ENCODE results near the gene NID2.

The NID2 gene

DNA sequence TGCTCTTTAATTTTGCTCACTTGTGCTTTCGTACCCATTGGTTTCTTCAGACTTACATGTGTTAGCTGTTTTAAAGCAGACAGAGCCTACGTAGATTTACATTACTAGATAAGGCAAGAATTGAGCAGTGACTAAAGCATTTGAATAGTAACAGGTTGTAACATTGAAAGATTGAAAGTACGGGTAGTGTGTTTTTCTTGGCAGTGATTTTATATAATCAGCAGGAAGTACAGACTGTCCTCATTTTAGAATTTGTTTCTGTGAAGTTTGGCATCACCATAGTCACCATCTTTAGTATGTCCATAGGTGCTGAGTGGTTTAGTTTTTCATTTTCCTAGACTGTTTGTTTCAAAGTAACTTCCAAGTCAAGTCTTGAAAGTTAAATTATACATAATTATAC lies 65.5 kb downstream of the NID2 start:
- H3K4me3 ChIP-seq (ENCODE audit: low read length in 2 of 2), result no peak overlapping the region
- no peak overlapping the region for H2AFZ ChIP-seq (ENCODE audit: low read length)
- no peak overlapping the region for H3K23ac ChIP-seq (ENCODE audit: low read depth, low read length, poor library complexity)
- WGBS, 2 donors (ENCODE audit: extremely low coverage in 2 of 2, insufficient read length in 2 of 2, insufficient replicate concordance in 1 of 2), result no CpG with 5 or more reads among the region's 3 CpGs
- H2BK12ac ChIP-seq (ENCODE audit: low read length), result no peak overlapping the region
- no peak overlapping the region for H3K27ac ChIP-seq (replicated peaks; ENCODE audit: low read length)
- H4K91ac ChIP-seq (ENCODE audit: low read depth, low read length, poor library complexity), result no peak overlapping the region
- no peak overlapping the region for H3K14ac ChIP-seq (ENCODE audit: low read length)
- no peak overlapping the region for H3K18ac ChIP-seq (ENCODE audit: low read length)
- no peaks in the 10 kb centered on the region for H3K79me1 ChIP-seq (ENCODE audit: low read depth, low read length)
- H3K4me1 ChIP-seq (ENCODE audit: control insufficient read depth in 2 of 2, insufficient read depth in 1 of 2, low read depth in 1 of 2, low read length in 2 of 2), result peaks cover 2% of the 10 kb centered on the region in 2 donors
- H3K27me3 ChIP-seq (ENCODE audit: control insufficient read depth in 3 of 3, insufficient read depth in 3 of 3, low read depth in 1 of 3, low read length in 3 of 3), result no peaks in the 10 kb centered on the region
- H3K9ac ChIP-seq (ENCODE audit: low read depth, low read length, poor library complexity), result no peak overlapping the region
- H2BK15ac ChIP-seq (ENCODE audit: low read length), result no peak overlapping the region
- H3K9me3 ChIP-seq (replicated peaks in 1 of 2; ENCODE audit: control insufficient read depth in 2 of 2, insufficient read depth in 1 of 2, low read depth in 1 of 2, low read length in 2 of 2), result no peaks in the 10 kb centered on the region
- peaks cover 24 to 100% of the 10 kb centered on the region in 2 donors for H3K36me3 ChIP-seq (replicated peaks in 1 of 2; ENCODE audit: control insufficient read depth in 2 of 2, insufficient read depth in 2 of 2, low read length in 2 of 2)
- no peak overlapping the region for H3K4me2 ChIP-seq (ENCODE audit: insufficient read depth, low read length, poor library complexity, severe bottlenecking)
- no peak overlapping the region for H2BK120ac ChIP-seq (ENCODE audit: low read depth, low read length)
- no peak overlapping the region for H2AK5ac ChIP-seq (ENCODE audit: low read depth, low read length)
- no peak for DNase-seq (ENCODE audit: low spot score)
- H3K4ac ChIP-seq (ENCODE audit: low read length), result no peak overlapping the region
- no peak overlapping the region for H4K8ac ChIP-seq (ENCODE audit: low read depth, low read length)
- no peak overlapping the region for H2BK5ac ChIP-seq (ENCODE audit: low read length)

DNA sequence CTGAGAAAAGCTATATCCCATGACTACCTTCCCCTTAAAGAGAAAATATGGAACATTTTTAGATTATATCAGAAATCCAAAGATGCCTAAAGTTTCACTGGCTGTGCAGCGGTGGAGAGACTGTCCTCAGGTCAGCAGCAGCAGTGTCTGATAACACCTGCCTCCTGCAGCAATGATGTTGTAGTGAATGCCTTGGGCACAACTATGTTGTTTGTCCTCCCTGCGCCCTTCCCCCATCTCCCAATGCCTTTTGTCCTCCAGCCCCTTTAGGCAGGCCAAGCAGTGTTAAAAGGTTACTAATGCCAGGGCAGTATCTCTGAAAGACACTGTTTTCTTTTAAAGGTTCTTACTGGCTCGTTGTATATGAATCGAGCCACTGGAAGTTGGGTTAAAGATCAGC lies 66.3 kb downstream of the NID2 start:
- no peak overlapping the region for H2BK120ac ChIP-seq (ENCODE audit: low read depth, low read length)
- H3K9me3 ChIP-seq (replicated peaks in 1 of 2; ENCODE audit: control insufficient read depth in 2 of 2, insufficient read depth in 1 of 2, low read depth in 1 of 2, low read length in 2 of 2), result no peaks in the 10 kb centered on the region
- no peak overlapping the region for H3K18ac ChIP-seq (ENCODE audit: low read length)
- no peak overlapping the region for H2BK5ac ChIP-seq (ENCODE audit: low read length)
- no peak overlapping the region for H3K4me3 ChIP-seq (ENCODE audit: low read length in 2 of 2)
- no peak overlapping the region for H3K4me2 ChIP-seq (ENCODE audit: insufficient read depth, low read length, poor library complexity, severe bottlenecking)
- no peak for DNase-seq (ENCODE audit: low spot score)
- H4K91ac ChIP-seq (ENCODE audit: low read depth, low read length, poor library complexity), result no peak overlapping the region
- H3K14ac ChIP-seq (ENCODE audit: low read length), result no peak overlapping the region
- H2BK12ac ChIP-seq (ENCODE audit: low read length), result no peak overlapping the region
- peaks cover 2% of the 10 kb centered on the region in 2 donors for H3K4me1 ChIP-seq (ENCODE audit: control insufficient read depth in 2 of 2, insufficient read depth in 1 of 2, low read depth in 1 of 2, low read length in 2 of 2)
- H2BK15ac ChIP-seq (ENCODE audit: low read length), result no peak overlapping the region
- no peak overlapping the region for H3K23ac ChIP-seq (ENCODE audit: low read depth, low read length, poor library complexity)
- H2AFZ ChIP-seq (ENCODE audit: low read length), result no peak overlapping the region
- H3K36me3 ChIP-seq (replicated peaks in 1 of 2; ENCODE audit: control insufficient read depth in 2 of 2, insufficient read depth in 2 of 2, low read length in 2 of 2), result peaks cover 22 to 100% of the 10 kb centered on the region in 2 donors
- H4K8ac ChIP-seq (ENCODE audit: low read depth, low read length), result no peak overlapping the region
- H3K27ac ChIP-seq (replicated peaks; ENCODE audit: low read length), result no peak overlapping the region
- WGBS, 2 donors (ENCODE audit: extremely low coverage in 2 of 2, insufficient read length in 2 of 2, insufficient replicate concordance in 1 of 2), result no CpG with 5 or more reads among the region's 4 CpGs
- H3K4ac ChIP-seq (ENCODE audit: low read length), result no peak overlapping the region
- no peaks in the 10 kb centered on the region for H3K79me1 ChIP-seq (ENCODE audit: low read depth, low read length)
- H2AK5ac ChIP-seq (ENCODE audit: low read depth, low read length), result no peak overlapping the region
- no peaks in the 10 kb centered on the region for H3K27me3 ChIP-seq (ENCODE audit: control insufficient read depth in 3 of 3, insufficient read depth in 3 of 3, low read depth in 1 of 3, low read length in 3 of 3)
- H3K9ac ChIP-seq (ENCODE audit: low read depth, low read length, poor library complexity), result no peak overlapping the region

DNA sequence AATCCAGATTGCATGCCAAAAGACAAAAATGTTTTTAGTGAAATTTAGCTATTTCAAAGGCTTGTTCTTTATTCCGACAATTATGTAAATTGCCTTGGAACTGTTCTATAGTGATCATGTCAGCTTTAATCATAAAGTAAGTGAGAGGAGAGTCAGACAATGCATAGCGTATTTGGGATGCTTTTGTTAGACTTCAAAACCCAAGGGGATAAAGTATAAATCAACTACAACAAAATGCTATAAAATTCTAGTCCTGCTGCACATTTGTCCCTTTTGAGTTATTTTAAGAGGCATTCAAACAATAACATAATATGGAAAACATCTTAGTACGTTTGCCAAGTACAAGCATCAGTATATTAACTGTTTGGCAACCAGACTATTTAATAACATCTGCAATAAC lies 68.2 kb downstream of the NID2 start:
- Histone ChIP-seq H4K91ac (ENCODE audit: low read depth, low read length, poor library complexity) (no peak overlapping the region), H2BK15ac (ENCODE audit: low read length) (no peak overlapping the region), H4K8ac (ENCODE audit: low read depth, low read length) (no peak overlapping the region), H2BK5ac (ENCODE audit: low read length) (no peak overlapping the region), H2BK12ac (ENCODE audit: low read length) (no peak overlapping the region), H3K9ac (ENCODE audit: low read depth, low read length, poor library complexity) (no peak overlapping the region), H3K4me3 (ENCODE audit: low read length in 2 of 2) (no peak overlapping the region), H3K4me2 (ENCODE audit: insufficient read depth, low read length, poor library complexity, severe bottlenecking) (no peak overlapping the region), H3K27me3 (ENCODE audit: control insufficient read depth in 3 of 3, insufficient read depth in 3 of 3, low read depth in 1 of 3, low read length in 3 of 3) (no peaks in the 10 kb centered on the region), H3K9me3 (replicated peaks in 1 of 2; ENCODE audit: control insufficient read depth in 2 of 2, insufficient read depth in 1 of 2, low read depth in 1 of 2, low read length in 2 of 2) (no peaks in the 10 kb centered on the region), H3K36me3 (replicated peaks in 1 of 2; ENCODE audit: control insufficient read depth in 2 of 2, insufficient read depth in 2 of 2, low read length in 2 of 2) (peaks cover 17 to 100% of the 10 kb centered on the region in 2 donors), H3K4me1 (ENCODE audit: control insufficient read depth in 2 of 2, insufficient read depth in 1 of 2, low read depth in 1 of 2, low read length in 2 of 2) (peaks cover 2% of the 10 kb centered on the region in 2 donors), H3K27ac (replicated peaks; ENCODE audit: low read length) (no peak overlapping the region), H2BK120ac (ENCODE audit: low read depth, low read length) (no peak overlapping the region), H3K79me1 (ENCODE audit: low read depth, low read length) (no peaks in the 10 kb centered on the region), H3K14ac (ENCODE audit: low read length) (no peak overlapping the region), H2AFZ (ENCODE audit: low read length) (no peak overlapping the region), H2AK5ac (ENCODE audit: low read depth, low read length) (no peak overlapping the region), H3K18ac (ENCODE audit: low read length) (no peak overlapping the region), H3K23ac (ENCODE audit: low read depth, low read length, poor library complexity) (no peak overlapping the region), H3K4ac (ENCODE audit: low read length) (no peak overlapping the region)
- no peak for DNase-seq (ENCODE audit: low spot score)
- WGBS, 2 donors (ENCODE audit: extremely low coverage in 2 of 2, insufficient read length in 2 of 2, insufficient replicate concordance in 1 of 2), result no CpG with 5 or more reads among the region's 3 CpGs

DNA sequence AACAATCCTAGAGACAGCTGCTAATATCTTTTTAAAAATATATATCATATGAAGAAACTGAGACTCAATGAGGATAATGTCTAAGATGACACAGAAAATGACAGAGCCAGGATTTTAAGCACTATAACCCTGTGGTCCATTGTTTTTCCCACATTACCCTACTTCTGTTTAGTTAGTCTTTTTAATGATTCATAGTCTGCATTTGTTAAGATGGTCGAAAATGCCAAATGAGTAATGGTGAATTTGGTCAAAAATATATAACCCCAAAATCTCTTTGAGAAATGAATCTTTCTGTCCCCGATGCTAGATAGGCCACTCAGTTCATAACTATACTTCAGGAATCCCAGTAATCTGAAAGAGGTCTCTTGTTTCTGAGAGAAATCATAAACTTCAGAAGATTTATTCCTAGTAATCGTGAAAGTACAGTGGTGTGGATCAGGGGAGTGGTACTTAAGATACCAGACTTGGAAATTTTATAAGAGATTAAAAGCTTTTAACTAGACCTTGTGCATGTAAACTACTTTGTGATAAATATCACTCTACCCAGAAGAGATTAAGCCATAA lies 68.8 kb downstream of the NID2 start:
- Histone ChIP-seq H2BK5ac (ENCODE audit: low read length) (no peak overlapping the region), H4K8ac (ENCODE audit: low read depth, low read length) (no peak overlapping the region), H3K4me3 (ENCODE audit: low read length in 2 of 2) (no peak overlapping the region), H3K9me3 (replicated peaks in 1 of 2; ENCODE audit: control insufficient read depth in 2 of 2, insufficient read depth in 1 of 2, low read depth in 1 of 2, low read length in 2 of 2) (no peaks in the 10 kb centered on the region), H3K36me3 (replicated peaks in 1 of 2; ENCODE audit: control insufficient read depth in 2 of 2, insufficient read depth in 2 of 2, low read length in 2 of 2) (peaks cover 11 to 100% of the 10 kb centered on the region in 2 donors), H3K27ac (replicated peaks; ENCODE audit: low read length) (no peak overlapping the region), H3K18ac (ENCODE audit: low read length) (no peak overlapping the region), H3K4ac (ENCODE audit: low read length) (no peak overlapping the region), H3K4me1 (ENCODE audit: control insufficient read depth in 2 of 2, insufficient read depth in 1 of 2, low read depth in 1 of 2, low read length in 2 of 2) (peaks cover 2% of the 10 kb centered on the region in 2 donors), H3K79me1 (ENCODE audit: low read depth, low read length) (no peaks in the 10 kb centered on the region), H4K91ac (ENCODE audit: low read depth, low read length, poor library complexity) (no peak overlapping the region), H3K23ac (ENCODE audit: low read depth, low read length, poor library complexity) (no peak overlapping the region), H3K14ac (ENCODE audit: low read length) (no peak overlapping the region), H3K4me2 (ENCODE audit: insufficient read depth, low read length, poor library complexity, severe bottlenecking) (no peak overlapping the region), H2BK12ac (ENCODE audit: low read length) (no peak overlapping the region), H2AK5ac (ENCODE audit: low read depth, low read length) (no peak overlapping the region), H3K9ac (ENCODE audit: low read depth, low read length, poor library complexity) (no peak overlapping the region), H2BK15ac (ENCODE audit: low read length) (no peak overlapping the region), H2AFZ (ENCODE audit: low read length) (no peak overlapping the region), H2BK120ac (ENCODE audit: low read depth, low read length) (no peak overlapping the region), H3K27me3 (ENCODE audit: control insufficient read depth in 3 of 3, insufficient read depth in 3 of 3, low read depth in 1 of 3, low read length in 3 of 3) (no peaks in the 10 kb centered on the region)
- WGBS, 2 donors (ENCODE audit: extremely low coverage in 2 of 2, insufficient read length in 2 of 2, insufficient replicate concordance in 1 of 2), result no CpG with 5 or more reads among the region's 3 CpGs
- no peak for DNase-seq (ENCODE audit: low spot score)

Data from neuronal stem cell (in vitro differentiated cells).